Hepatocyte (in vitro differentiated cells): ENCODE results near the gene PLEKHA7. TPM values are rescaled to one million over a fixed set of nuclear protein-coding genes. Genes with fewer than 3 reads are reported as not detected.

Source experiments
- DNase-seq: peaks from one replicate; pipeline ENCODE4 v3.0.0-alpha.2; 2016; ENCODE audit warnings: low spot score
- H2AFZ ChIP-seq: fragments of 200-600 bp; sonication (generic); 2 replicates; pipeline ENCODE4 v1.6.0; 2016; ENCODE audit warnings: antibody characterized with exemption, mild to moderate bottlenecking
- H3K27ac ChIP-seq: fragments of 200-600 bp; sonication (generic); 2 replicates; pipeline ENCODE4 v1.5.1; 2016; ENCODE audit warnings: mild to moderate bottlenecking
- H3K27me3 ChIP-seq: fragments of 200-600 bp; sonication (generic); 2 replicates; pipeline ENCODE4 v1.6.1; 2016
- H3K36me3 ChIP-seq: fragments of 200-600 bp; sonication (generic); replicated peaks from 2 replicates; pipeline ENCODE4 v1.5.1; 2016; ENCODE audit warnings: low read depth; ENCODE audit not compliant: insufficient read depth
- H3K4me1 ChIP-seq: fragments of 200-600 bp; sonication (generic); 2 replicates; pipeline ENCODE4 v1.5.1; 2016; ENCODE audit warnings: mild to moderate bottlenecking, moderate library complexity; ENCODE audit not compliant: insufficient read depth
- H3K4me2 ChIP-seq: fragments of 200-600 bp; sonication (generic); 2 replicates; pipeline ENCODE4 v1.6.0; 2016
- H3K4me3 ChIP-seq: fragments of 200-600 bp; sonication (generic); 2 replicates; pipeline ENCODE4 v1.5.1; 2016; ENCODE audit warnings: mild to moderate bottlenecking
- H3K79me2 ChIP-seq: fragments of 200-600 bp; sonication (generic); 2 replicates; pipeline ENCODE4 v1.6.0; 2017; ENCODE audit warnings: mild to moderate bottlenecking
- H3K9me2 ChIP-seq: fragments of 200-600 bp; sonication (generic); replicated peaks from 2 replicates; pipeline ENCODE4 v1.6.0; 2017; ENCODE audit warnings: mild to moderate bottlenecking; ENCODE audit not compliant: insufficient read depth
- H3K9me3 ChIP-seq: fragments of 200-600 bp; sonication (generic); 2 replicates; pipeline ENCODE4 v1.5.1; 2016; ENCODE audit warnings: low read depth, mild to moderate bottlenecking
- H4K20me1 ChIP-seq: fragments of 200-600 bp; sonication (generic); 2 replicates; pipeline ENCODE4 v1.6.0; 2016; ENCODE audit warnings: mild to moderate bottlenecking; ENCODE audit not compliant: insufficient read depth, poor library complexity, severe bottlenecking
- CTCF ChIP-seq: fragments of 200-600 bp; sonication (generic); IDR thresholded peaks from 2 replicates; pipeline ENCODE4 v1.5.1; 2016; ENCODE audit warnings: antibody characterized with exemption, mild to moderate bottlenecking; ENCODE audit not compliant: poor library complexity
- EZH2 ChIP-seq: fragments of 200-600 bp; sonication (generic); IDR thresholded peaks from 2 replicates; pipeline ENCODE4 v1.6.1; 2016; ENCODE audit warnings: antibody characterized with exemption, mild to moderate bottlenecking, borderline replicate concordance
- EZH2phosphoT487 ChIP-seq: fragments of 200-600 bp; sonication (generic); IDR thresholded peaks from one replicate; pipeline ENCODE4 v1.6.1; 2018; ENCODE audit warnings: antibody characterized with exemption, mild to moderate bottlenecking, low read depth, moderate library complexity; ENCODE audit not compliant: unreplicated experiment, severe bottlenecking
- WGBS: methylation state at CpG from one replicate; pipeline ENCODE4 v1.1.6; 2016; ENCODE audit warnings: low lambda C conversion rate; ENCODE audit errors: missing lambda C conversion rate; 5-methylcytosine and 5-hydroxymethylcytosine counted together
- polyA plus RNA-seq: library from polyadenylated mRNA; unstranded; fragments of >200 nt; fragmentation: Nextera tagmentation; extraction: Ambion mirVana; gene quantifications from 2 replicates; pipeline ENCODE4 v1.2.1, GENCODE V29; 2016
- total RNA-seq: library from RNA; depleted of rRNA; stranded (reverse); fragments of >200 nt; gene quantifications from 2 replicates; pipeline ENCODE4 v1.2.3, GENCODE V29; 2014

The PLEKHA7 gene
- total and polyA plus RNA-seq, 2 experiments from 2014 or later: 16.7 to 35.6 TPM

- no peaks in the 10 kb centered on the region for H3K79me2 ChIP-seq
- H3K27ac ChIP-seq: no peak overlapping the region
- H2AFZ ChIP-seq: no peak overlapping the region
- H3K4me3 ChIP-seq: no peak overlapping the region
- no peaks in the 10 kb centered on the region for H3K9me2 ChIP-seq
- no peak for DNase-seq
- no peak overlapping the region for H3K4me2 ChIP-seq
- 91% methylated on average over 11 of the region's 11 CpGs for WGBS
- H3K27me3 ChIP-seq: no peaks in the 10 kb centered on the region
- TF ChIP-seq EZH2phosphoT487 (no peak), CTCF (no peak), EZH2 (no peak)
- no peaks in the 10 kb centered on the region for H4K20me1 ChIP-seq
- H3K36me3 ChIP-seq: no peaks in the 10 kb centered on the region
- H3K9me3 ChIP-seq: no peaks in the 10 kb centered on the region
- H3K4me1 ChIP-seq: peaks cover 6% of the 10 kb centered on the region
Measured at GRCh38 chr11:16781936-16782919, 232.0 kb downstream of the PLEKHA7 start.

- Histone ChIP-seq H3K4me3 (no peak overlapping the region), H3K9me2 (no peaks in the 10 kb centered on the region), H4K20me1 (no peaks in the 10 kb centered on the region), H3K27ac (no peak overlapping the region), H3K27me3 (no peaks in the 10 kb centered on the region), H3K79me2 (no peaks in the 10 kb centered on the region), H3K36me3 (no peaks in the 10 kb centered on the region), H3K4me1 (no peaks in the 10 kb centered on the region), H3K4me2 (no peak overlapping the region), H3K9me3 (no peaks in the 10 kb centered on the region), H2AFZ (no peak overlapping the region)
- TF ChIP-seq EZH2 (no peak), EZH2phosphoT487 (no peak), CTCF (no peak)
- 89% methylated on average over 19 of the region's 19 CpGs for WGBS
- DNase-seq: no peak
Measured at GRCh38 chr11:16780698-16781550, 233.3 kb downstream of the PLEKHA7 start.

GRCh38 chr11:16780146-16780545 lies 234.1 kb downstream of the PLEKHA7 start:
- Histone ChIP-seq H3K4me3 (no peak overlapping the region), H3K4me1 (no peaks in the 10 kb centered on the region), H3K79me2 (no peaks in the 10 kb centered on the region), H4K20me1 (no peaks in the 10 kb centered on the region), H2AFZ (no peak overlapping the region), H3K9me2 (no peaks in the 10 kb centered on the region), H3K27me3 (no peaks in the 10 kb centered on the region), H3K4me2 (no peak overlapping the region), H3K36me3 (no peaks in the 10 kb centered on the region), H3K9me3 (no peaks in the 10 kb centered on the region), H3K27ac (no peak overlapping the region)
- WGBS: 100% methylated on average over 2 of the region's 2 CpGs
- TF ChIP-seq CTCF: no peak
- TF ChIP-seq EZH2phosphoT487: no peak
- no peak for DNase-seq
